Fibroblast of the aortic adventitia (primary cell): Measurements from ENCODE around the gene LRRC14B. TPM values are rescaled to one million over a fixed set of nuclear protein-coding genes. Genes with fewer than 3 reads are reported as not detected.

Experiments
- DNase-seq: peaks from one replicate; pipeline ENCODE4 v3.0.0-alpha.2; 2010; ENCODE audit warnings: low read depth
- H3K4me3 ChIP-seq: 2 replicates; pipeline ENCODE4 v1.5.1; 2011; ENCODE audit warnings: low read depth, mild to moderate bottlenecking, control low read depth, low read length, moderate library complexity
- CTCF ChIP-seq: IDR thresholded peaks from 2 replicates; pipeline ENCODE4 v1.5.1; 2011; ENCODE audit warnings: mild to moderate bottlenecking, low read length, control low read depth, inconsistent platforms; ENCODE audit not compliant: insufficient read depth
- total RNA-seq: library from RNA; depleted of rRNA; stranded (reverse); fragments of >200 nt; gene quantifications from 2 replicates; pipeline ENCODE4 v1.2.3, GENCODE V29; 2012; ENCODE audit warnings: low replicate concordance

The LRRC14B gene
- not detected in 2 replicates for total RNA-seq

- TF ChIP-seq CTCF = no peak
- H3K4me3 ChIP-seq = no peak within 1 kb of the TSS
- no peak for DNase-seq
Measured at GRCh38 chr5:191036-191948, at the start of gene LRRC14B. Gene LRRC14B (plus strand): TSS chr5:191495. CDS start chr5:191539, 44 bp downstream.

GRCh38 chr5:141761-142160 is 49.5 kb upstream of the LRRC14B start:
- no peak overlapping the region for H3K4me3 ChIP-seq
- no peak for TF ChIP-seq CTCF
- no peak for DNase-seq

GRCh38 chr5:142246-142810 is 49.0 kb upstream of the LRRC14B start:
- no peak overlapping the region for H3K4me3 ChIP-seq
- DNase-seq = no peak
- no peak for TF ChIP-seq CTCF

GRCh38 chr5:143041-143440 is 48.3 kb upstream of the LRRC14B start:
- H3K4me3 ChIP-seq = no peak overlapping the region
- no peak for DNase-seq
- no peak for TF ChIP-seq CTCF

- TF ChIP-seq CTCF = no peak
- H3K4me3 ChIP-seq = no peak overlapping the region
- DNase-seq = no peak
Measured at GRCh38 chr5:144941-145340, 46.4 kb upstream of the LRRC14B start.

GRCh38 chr5:145585-146323 is 45.5 kb upstream of the LRRC14B start:
- no peak overlapping the region for H3K4me3 ChIP-seq
- TF ChIP-seq CTCF = no peak
- no peak for DNase-seq
